Adrenal gland (tissue), 5 donors: ENCODE results near the gene HOXB7.

ENCODE experiments used
- POLR2A ChIP-seq, 2 donors: fragments of 450-650 bp; IDR thresholded peaks; one replicate each; pipeline ENCODE4 v1.6.1; 2017; ENCODE audit warnings: antibody characterized with exemption in 2 of 2, mild to moderate bottlenecking in 2 of 2, moderate library complexity in 1 of 2
- TF ChIP-seq, protein P1 (sequence below), 6 experiments: fragments of 450-650 bp in 4 of 6; fragments of 200-600 bp in 2 of 6; sonication (generic) in 1 of 6; IDR thresholded peaks; 1 replicate in 5 of 6; 2 replicates in 1 of 6; pipeline versions ENCODE4 v1.5.1 to v1.8.0; 2016 to 2021; ENCODE audit warnings: antibody characterized with exemption in 6 of 6, mild to moderate bottlenecking in 2 of 6, moderate library complexity in 1 of 6
- donor health status: DM: no; HTN: no; CAD: no.

DNA sequence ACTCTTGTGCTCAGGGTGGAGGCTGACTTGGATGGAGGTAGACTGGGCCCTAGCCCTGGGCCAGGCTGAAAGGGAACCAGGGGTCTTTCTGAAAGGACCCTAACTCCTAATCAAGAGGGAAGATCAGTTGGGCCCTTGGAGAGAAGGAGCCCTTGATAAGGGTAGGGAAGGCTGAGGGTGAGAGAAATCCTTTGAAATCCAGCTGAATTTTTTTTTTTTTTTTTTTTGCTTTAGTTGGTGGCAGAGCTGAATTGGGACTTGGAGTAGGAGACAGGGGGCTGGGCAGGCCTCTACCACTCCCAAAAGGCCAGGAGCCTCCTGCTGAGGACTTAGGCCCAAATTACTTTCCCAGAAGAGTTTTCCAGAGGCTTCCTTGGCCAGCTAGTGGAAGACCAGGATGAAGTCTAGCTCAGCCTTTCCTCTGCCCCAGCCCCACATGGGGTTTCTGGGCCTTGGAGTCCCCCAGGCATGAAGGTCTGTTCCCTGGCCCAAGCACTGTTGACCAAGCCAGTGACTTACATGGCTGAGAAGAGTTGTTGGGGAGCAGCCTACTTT is 20.1 kb downstream of the HOXB7 start:
- TF ChIP-seq, protein P1, sequence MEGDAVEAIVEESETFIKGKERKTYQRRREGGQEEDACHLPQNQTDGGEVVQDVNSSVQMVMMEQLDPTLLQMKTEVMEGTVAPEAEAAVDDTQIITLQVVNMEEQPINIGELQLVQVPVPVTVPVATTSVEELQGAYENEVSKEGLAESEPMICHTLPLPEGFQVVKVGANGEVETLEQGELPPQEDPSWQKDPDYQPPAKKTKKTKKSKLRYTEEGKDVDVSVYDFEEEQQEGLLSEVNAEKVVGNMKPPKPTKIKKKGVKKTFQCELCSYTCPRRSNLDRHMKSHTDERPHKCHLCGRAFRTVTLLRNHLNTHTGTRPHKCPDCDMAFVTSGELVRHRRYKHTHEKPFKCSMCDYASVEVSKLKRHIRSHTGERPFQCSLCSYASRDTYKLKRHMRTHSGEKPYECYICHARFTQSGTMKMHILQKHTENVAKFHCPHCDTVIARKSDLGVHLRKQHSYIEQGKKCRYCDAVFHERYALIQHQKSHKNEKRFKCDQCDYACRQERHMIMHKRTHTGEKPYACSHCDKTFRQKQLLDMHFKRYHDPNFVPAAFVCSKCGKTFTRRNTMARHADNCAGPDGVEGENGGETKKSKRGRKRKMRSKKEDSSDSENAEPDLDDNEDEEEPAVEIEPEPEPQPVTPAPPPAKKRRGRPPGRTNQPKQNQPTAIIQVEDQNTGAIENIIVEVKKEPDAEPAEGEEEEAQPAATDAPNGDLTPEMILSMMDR (IDR thresholded peaks at IDR 0.05), result no peak
- TF ChIP-seq POLR2A (IDR thresholded peaks at IDR 0.05), result no peak
